Muscle of leg (tissue), 11 donors: ENCODE data around the gene CDC123. TPM values are rescaled to one million over a fixed set of nuclear protein-coding genes. Genes with fewer than 3 reads are reported as not detected.
"Not testable (repeated sequence)": the region's sequence is repeated elsewhere in the genome, so short reads cannot be mapped to it uniquely, and the experiment has no call there.

Source experiments
- DNase-seq: peaks from one replicate; pipeline ENCODE4 v3.0.0; 2013
- H3K27ac ChIP-seq: one replicate; pipeline ENCODE4 v1.5.1; 2013; ENCODE audit warnings: mild to moderate bottlenecking, low read length, control low read depth
- H3K27me3 ChIP-seq: one replicate; pipeline ENCODE4 v1.6.1; 2013; ENCODE audit warnings: low read length; ENCODE audit not compliant: control insufficient read depth, insufficient read depth
- H3K36me3 ChIP-seq: one replicate; pipeline ENCODE4 v1.6.1; 2013; ENCODE audit warnings: low read length; ENCODE audit not compliant: control insufficient read depth, insufficient read depth
- H3K4me1 ChIP-seq: one replicate; pipeline ENCODE4 v1.6.1; 2013; ENCODE audit warnings: low read length; ENCODE audit not compliant: control insufficient read depth, insufficient read depth
- H3K4me3 ChIP-seq: one replicate; pipeline ENCODE4 v1.5.1; 2013; ENCODE audit warnings: low read length, control low read depth
- H3K9me3 ChIP-seq: replicated peaks from 2 replicates; pipeline ENCODE4 v1.6.1; 2013; ENCODE audit warnings: low read depth, low read length; ENCODE audit not compliant: control insufficient read depth
- WGBS: methylation state at CpG from one replicate; pipeline ENCODE4 v1.1.5; 2013; ENCODE audit warnings: missing lambda C conversion rate; ENCODE audit not compliant: insufficient coverage; 5-methylcytosine and 5-hydroxymethylcytosine counted together
- polyA plus RNA-seq, 8 donors: library from polyadenylated mRNA; unstranded; fragments of 120-200 nt; gene quantifications; one replicate each; pipeline versions ENCODE4 v1.2.1 to v1.2.3, GENCODE V29; 2013; ENCODE audit warnings: inconsistent platforms in 1 of 8, low replicate concordance in 1 of 8; ENCODE audit not compliant: insufficient read length in 8 of 8, insufficient read depth in 1 of 8
- total RNA-seq: library from RNA; stranded (reverse); fragments of 120-200 nt; gene quantifications from one replicate; pipeline ENCODE4 v1.2.4, GENCODE V29; 2013

CDC123 gene
- total and polyA plus RNA-seq, 9 donors = 60.2 to 97.7 (median 88.3) TPM

- H3K4me1 ChIP-seq = peaks cover 8% of the 10 kb centered on the region
- H3K36me3 ChIP-seq = peaks cover 52% of the 10 kb centered on the region
- DNase-seq = peak; percentile 59
- no peak overlapping the region for H3K4me3 ChIP-seq
- WGBS = 63% methylated on average over 15 of the region's 19 CpGs
- no peaks in the 10 kb centered on the region for H3K9me3 ChIP-seq
- H3K27me3 ChIP-seq = no peaks in the 10 kb centered on the region
- H3K27ac ChIP-seq = peak overlapping the region; percentile 7
Measured at GRCh38 chr10:12241810-12242529, 46.0 kb downstream of the CDC123 start.

GRCh38 chr10:12243864-12244620 is 48.1 kb downstream of the CDC123 start:
- Histone ChIP-seq H3K4me3 (no peak overlapping the region), H3K9me3 (no peaks in the 10 kb centered on the region), H3K36me3 (peaks cover 55% of the 10 kb centered on the region), H3K4me1 (peaks cover 8% of the 10 kb centered on the region), H3K27ac (no peak overlapping the region), H3K27me3 (no peaks in the 10 kb centered on the region)
- DNase-seq = no peak
- 88% methylated on average over 12 of the region's 18 CpGs for WGBS

- 70% methylated on average over 2 of the region's 10 CpGs for WGBS
- DNase-seq = no peak
- Histone ChIP-seq H3K27ac (no peak overlapping the region), H3K9me3 (no peaks in the 10 kb centered on the region), H3K4me3 (no peak overlapping the region), H3K36me3 (peaks cover 39% of the 10 kb centered on the region), H3K27me3 (no peaks in the 10 kb centered on the region), H3K4me1 (no peaks in the 10 kb centered on the region)
Measured at GRCh38 chr10:12250181-12250580, 54.2 kb downstream of the CDC123 start.

- H3K9me3 ChIP-seq = not testable (repeated sequence)
- WGBS = 100% methylated on average over 3 of the region's 5 CpGs
- H3K36me3 ChIP-seq = peaks cover 34% of the 10 kb centered on the region
Measured at GRCh38 chr10:12250702-12251101, 54.7 kb downstream of the CDC123 start.

GRCh38 chr10:12251581-12251980 is 55.6 kb downstream of the CDC123 start:
- Histone ChIP-seq H3K27ac (no peak overlapping the region), H3K4me1 (no peaks in the 10 kb centered on the region), H3K27me3 (no peaks in the 10 kb centered on the region), H3K36me3 (peaks cover 25% of the 10 kb centered on the region), H3K9me3 (no peaks in the 10 kb centered on the region), H3K4me3 (no peak overlapping the region)
- no peak for DNase-seq
- WGBS = no CpG with 5 or more reads among the region's 5 CpGs

More at GRCh38 chr10:12250702-12251101, 54.7 kb downstream of the CDC123 start:
- H3K4me3 ChIP-seq, H3K4me1 ChIP-seq, H3K27me3 ChIP-seq, H3K27ac ChIP-seq, DNase-seq: not testable (repeated sequence)

GRCh38 chr10:12252882-12253546 is 57.0 kb downstream of the CDC123 start:
- no peaks in the 10 kb centered on the region for H3K27me3 ChIP-seq
- H3K27ac ChIP-seq = no peak overlapping the region
- H3K36me3 ChIP-seq = peaks cover 15% of the 10 kb centered on the region
- DNase-seq = no peak
- 87% methylated on average over 8 of the region's 13 CpGs for WGBS
- H3K9me3 ChIP-seq = no peaks in the 10 kb centered on the region
- H3K4me3 ChIP-seq = no peak overlapping the region
- H3K4me1 ChIP-seq = no peaks in the 10 kb centered on the region

GRCh38 chr10:12255048-12255447 is 59.1 kb downstream of the CDC123 start:
- no CpG with 5 or more reads among the region's 1 CpG for WGBS
- DNase-seq = no peak

GRCh38 chr10:12259988-12260387 is 64.0 kb downstream of the CDC123 start:
- DNase-seq = no peak
- Histone ChIP-seq H3K27ac (no peak overlapping the region), H3K9me3 (peaks cover 5% of the 10 kb centered on the region), H3K36me3 (no peaks in the 10 kb centered on the region), H3K4me1 (no peaks in the 10 kb centered on the region), H3K27me3 (no peaks in the 10 kb centered on the region), H3K4me3 (no peak overlapping the region)
- WGBS = 100% methylated on average over 2 of the region's 4 CpGs

More at GRCh38 chr10:12255048-12255447, 59.1 kb downstream of the CDC123 start:
- Histone ChIP-seq H3K27ac (no peak overlapping the region), H3K9me3 (peaks cover 3% of the 10 kb centered on the region), H3K4me1 (no peaks in the 10 kb centered on the region), H3K36me3 (peaks cover 8% of the 10 kb centered on the region), H3K27me3 (no peaks in the 10 kb centered on the region), H3K4me3 (no peak overlapping the region)

GRCh38 chr10:12262278-12262981 is 66.4 kb downstream of the CDC123 start:
- no peak overlapping the region for H3K4me3 ChIP-seq
- no peaks in the 10 kb centered on the region for H3K36me3 ChIP-seq
- WGBS = no CpG with 5 or more reads among the region's 3 CpGs
- H3K27ac ChIP-seq = no peak overlapping the region
- peaks cover 5% of the 10 kb centered on the region for H3K9me3 ChIP-seq
- no peaks in the 10 kb centered on the region for H3K4me1 ChIP-seq
- H3K27me3 ChIP-seq = no peaks in the 10 kb centered on the region
- no peak for DNase-seq
